ENCODE data around the gene SLC7A14.

The SLC7A14 gene

GRCh38 chr3:170508839-170509238 is 77.0 kb downstream of the SLC7A14 start:
- peaks cover 10% of the 10 kb centered on the region for H3K4me1 Mint-ChIP-seq (ENCODE audit: low read depth)
- peaks cover under 1% of the 10 kb centered on the region for H3K27me3 Mint-ChIP-seq
- no peak overlapping the region for H3K4me3 Mint-ChIP-seq

GRCh38 chr3:170508291-170508690 is 77.6 kb downstream of the SLC7A14 start:
- H3K4me3 Mint-ChIP-seq, result no peak overlapping the region
- intact Hi-C loops (cut with micrococcal nuclease), result no loop called here
- H3K27me3 Mint-ChIP-seq, result no peaks in the 10 kb centered on the region
- no peak overlapping the region for H3K27ac Mint-ChIP-seq
- peaks cover 10% of the 10 kb centered on the region for H3K4me1 Mint-ChIP-seq (ENCODE audit: low read depth)
- H3K9me3 Mint-ChIP-seq, result no peaks in the 10 kb centered on the region
- no peaks in the 10 kb centered on the region for H3K36me3 Mint-ChIP-seq (ENCODE audit: low read depth)

More at GRCh38 chr3:170508839-170509238, 77.0 kb downstream of the SLC7A14 start:
- Mint-ChIP-seq H3K9me3 (no peaks in the 10 kb centered on the region), H3K27ac (no peak overlapping the region), H3K36me3 (ENCODE audit: low read depth) (no peaks in the 10 kb centered on the region)
- intact Hi-C loops (cut with micrococcal nuclease), result no loop called here

- Mint-ChIP-seq H3K27ac (no peak overlapping the region), H3K4me3 (no peak overlapping the region), H3K36me3 (ENCODE audit: low read depth) (no peaks in the 10 kb centered on the region), H3K4me1 (ENCODE audit: low read depth) (peaks cover 10% of the 10 kb centered on the region), H3K27me3 (no peaks in the 10 kb centered on the region), H3K9me3 (no peaks in the 10 kb centered on the region)
- intact Hi-C loops (cut with micrococcal nuclease), result no loop called here
Measured at GRCh38 chr3:170507063-170507462, 78.8 kb downstream of the SLC7A14 start.

GRCh38 chr3:170506556-170506955 is 79.3 kb downstream of the SLC7A14 start:
- intact Hi-C loops (cut with micrococcal nuclease), result no loop called here
- Mint-ChIP-seq H3K9me3 (no peaks in the 10 kb centered on the region), H3K4me1 (ENCODE audit: low read depth) (peaks cover 10% of the 10 kb centered on the region), H3K27me3 (peaks cover 2% of the 10 kb centered on the region), H3K27ac (no peak overlapping the region), H3K4me3 (no peak overlapping the region), H3K36me3 (ENCODE audit: low read depth) (no peaks in the 10 kb centered on the region)

GRCh38 chr3:170502297-170502696 is 83.6 kb downstream of the SLC7A14 start:
- Mint-ChIP-seq H3K36me3 (ENCODE audit: low read depth) (no peaks in the 10 kb centered on the region), H3K27ac (no peak overlapping the region), H3K4me3 (no peak overlapping the region), H3K9me3 (no peaks in the 10 kb centered on the region), H3K4me1 (ENCODE audit: low read depth) (peaks cover 8% of the 10 kb centered on the region), H3K27me3 (peaks cover 3% of the 10 kb centered on the region)
- intact Hi-C loops (cut with micrococcal nuclease), result no loop called here

- intact Hi-C loops (cut with micrococcal nuclease), result no loop called here
- Mint-ChIP-seq H3K4me3 (no peak overlapping the region), H3K27ac (no peak overlapping the region), H3K4me1 (ENCODE audit: low read depth) (no peaks in the 10 kb centered on the region), H3K9me3 (no peaks in the 10 kb centered on the region), H3K36me3 (ENCODE audit: low read depth) (no peaks in the 10 kb centered on the region), H3K27me3 (peaks cover 3% of the 10 kb centered on the region)
Measured at GRCh38 chr3:170500995-170501394, 84.9 kb downstream of the SLC7A14 start.

GRCh38 chr3:170500462-170500861 is 85.4 kb downstream of the SLC7A14 start:
- no peak overlapping the region for H3K4me3 Mint-ChIP-seq
- H3K27ac Mint-ChIP-seq, result no peak overlapping the region
- peaks cover 3% of the 10 kb centered on the region for H3K27me3 Mint-ChIP-seq
- intact Hi-C loops (cut with micrococcal nuclease), result no loop called here
- H3K4me1 Mint-ChIP-seq (ENCODE audit: low read depth), result no peaks in the 10 kb centered on the region
- no peaks in the 10 kb centered on the region for H3K9me3 Mint-ChIP-seq
- no peaks in the 10 kb centered on the region for H3K36me3 Mint-ChIP-seq (ENCODE audit: low read depth)

GRCh38 chr3:170499562-170500156 is 86.2 kb downstream of the SLC7A14 start:
- intact Hi-C loops (cut with micrococcal nuclease), result no loop called here
- no peaks in the 10 kb centered on the region for H3K9me3 Mint-ChIP-seq
- H3K27me3 Mint-ChIP-seq, result peaks cover 3% of the 10 kb centered on the region
- no peak overlapping the region for H3K27ac Mint-ChIP-seq
- no peaks in the 10 kb centered on the region for H3K36me3 Mint-ChIP-seq (ENCODE audit: low read depth)
- H3K4me1 Mint-ChIP-seq (ENCODE audit: low read depth), result no peaks in the 10 kb centered on the region
- no peak overlapping the region for H3K4me3 Mint-ChIP-seq

- no peaks in the 10 kb centered on the region for H3K4me1 Mint-ChIP-seq (ENCODE audit: low read depth)
- H3K9me3 Mint-ChIP-seq, result no peaks in the 10 kb centered on the region
- no peaks in the 10 kb centered on the region for H3K36me3 Mint-ChIP-seq (ENCODE audit: low read depth)
- no peak overlapping the region for H3K27ac Mint-ChIP-seq
- intact Hi-C loops (cut with micrococcal nuclease), result no loop called here
- H3K4me3 Mint-ChIP-seq, result no peak overlapping the region
- H3K27me3 Mint-ChIP-seq, result peaks cover 3% of the 10 kb centered on the region
Measured at GRCh38 chr3:170497207-170498095, 88.4 kb downstream of the SLC7A14 start.

- Mint-ChIP-seq H3K27ac (no peak overlapping the region), H3K36me3 (ENCODE audit: low read depth) (no peaks in the 10 kb centered on the region), H3K4me1 (ENCODE audit: low read depth) (no peaks in the 10 kb centered on the region), H3K27me3 (peaks cover 2% of the 10 kb centered on the region), H3K9me3 (no peaks in the 10 kb centered on the region), H3K4me3 (no peak overlapping the region)
- intact Hi-C loops (cut with micrococcal nuclease), result no loop called here
Measured at GRCh38 chr3:170496868-170497140, 89.1 kb downstream of the SLC7A14 start.

GRCh38 chr3:170496026-170496867 is 89.6 kb downstream of the SLC7A14 start:
- Mint-ChIP-seq H3K27me3 (peaks cover 1% of the 10 kb centered on the region), H3K27ac (no peak overlapping the region), H3K9me3 (no peaks in the 10 kb centered on the region), H3K36me3 (ENCODE audit: low read depth) (no peaks in the 10 kb centered on the region), H3K4me1 (ENCODE audit: low read depth) (no peaks in the 10 kb centered on the region), H3K4me3 (no peak overlapping the region)
- intact Hi-C loops (cut with micrococcal nuclease), result no loop called here

- H3K9me3 Mint-ChIP-seq, result no peaks in the 10 kb centered on the region
- H3K4me1 Mint-ChIP-seq (ENCODE audit: low read depth), result no peaks in the 10 kb centered on the region
- H3K4me3 Mint-ChIP-seq, result no peak overlapping the region
Measured at GRCh38 chr3:170494766-170495165, 91.1 kb downstream of the SLC7A14 start.

GRCh38 chr3:170493712-170494182 is 92.1 kb downstream of the SLC7A14 start:
- Mint-ChIP-seq H3K27me3 (peaks cover 1% of the 10 kb centered on the region), H3K4me1 (ENCODE audit: low read depth) (no peaks in the 10 kb centered on the region), H3K27ac (no peak overlapping the region), H3K4me3 (no peak overlapping the region), H3K36me3 (ENCODE audit: low read depth) (no peaks in the 10 kb centered on the region), H3K9me3 (no peaks in the 10 kb centered on the region)
- intact Hi-C loops (cut with micrococcal nuclease), result no loop called here

More at GRCh38 chr3:170494766-170495165, 91.1 kb downstream of the SLC7A14 start:
- Mint-ChIP-seq H3K36me3 (ENCODE audit: low read depth) (no peaks in the 10 kb centered on the region), H3K27me3 (peaks cover 1% of the 10 kb centered on the region), H3K27ac (no peak overlapping the region)
- intact Hi-C loops (cut with micrococcal nuclease), result no loop called here

- H3K4me1 Mint-ChIP-seq (ENCODE audit: low read depth), result no peaks in the 10 kb centered on the region
- H3K4me3 Mint-ChIP-seq, result no peak overlapping the region
- no peaks in the 10 kb centered on the region for H3K9me3 Mint-ChIP-seq
- no peaks in the 10 kb centered on the region for H3K27me3 Mint-ChIP-seq
- no peak overlapping the region for H3K27ac Mint-ChIP-seq
- no peaks in the 10 kb centered on the region for H3K36me3 Mint-ChIP-seq (ENCODE audit: low read depth)
- intact Hi-C loops (cut with micrococcal nuclease), result no loop called here
Measured at GRCh38 chr3:170491901-170492300, 94.0 kb downstream of the SLC7A14 start.
